HepG2 (cell line): ENCODE results near the gene CRIM1. TPM values are rescaled to one million over a fixed set of nuclear protein-coding genes. Genes with fewer than 3 reads are reported as not detected.
A peak's percentile ranks its signal among the peaks of the same experiment; 100 is the strongest.

ENCODE experiments used
- ARID4A ChIP-seq: sonication (generic); formaldehyde crosslinking; IDR thresholded peaks from 2 replicates; pipeline ENCODE4 v1.5.0; 2020; ENCODE audit warnings: mild to moderate bottlenecking, missing genetic modification reagents, borderline replicate concordance
- CTCF ChIP-seq: sonication (generic); formaldehyde crosslinking; IDR thresholded peaks from 2 replicates; pipeline ENCODE4 v1.5.0; 2020; ENCODE audit warnings: mild to moderate bottlenecking, missing genetic modification reagents, moderate library complexity
- HNF4G ChIP-seq, 2 experiments: sonication (generic) in 1 of 2; formaldehyde crosslinking in 1 of 2; IDR thresholded peaks; 2 replicates each; pipeline versions ENCODE4 v1.4.0 to v1.6.1; 2011 to 2020; ENCODE audit warnings: borderline replicate concordance in 2 of 2, low read depth in 2 of 2, mild to moderate bottlenecking in 2 of 2, low read length in 1 of 2, missing genetic modification reagents in 1 of 2, moderate library complexity in 1 of 2
- HOXD1 ChIP-seq: sonication (generic); formaldehyde crosslinking; IDR thresholded peaks from 2 replicates; pipeline ENCODE4 v1.5.0; 2020; ENCODE audit warnings: missing genetic modification reagents
- IKZF5 ChIP-seq: IDR thresholded peaks from 2 replicates; pipeline ENCODE4 v1.6.1; 2018; ENCODE audit warnings: missing genetic modification reagents, mild to moderate bottlenecking, missing compliant biosample characterization
- KAT7 ChIP-seq: IDR thresholded peaks from 2 replicates; pipeline ENCODE4 v1.6.1; 2018; ENCODE audit warnings: borderline replicate concordance, missing compliant biosample characterization
- NR0B2 ChIP-seq: sonication (generic); formaldehyde crosslinking; IDR thresholded peaks from 2 replicates; pipeline ENCODE4 v1.4.0; 2020; ENCODE audit warnings: mild to moderate bottlenecking, missing genetic modification reagents
- SAP130 ChIP-seq: IDR thresholded peaks from 2 replicates; pipeline ENCODE4 v1.6.1; 2016; ENCODE audit warnings: low read depth
- SOX13 ChIP-seq, 3 experiments: fragments of 450-650 bp in 1 of 3; sonication (generic) in 1 of 3; formaldehyde crosslinking in 1 of 3; IDR thresholded peaks in 2 of 3; conservative IDR thresholded peaks in 1 of 3; 2 replicates each; pipeline versions ENCODE4 v1.5.0 to v1.6.1; 2016 to 2020; ENCODE audit warnings: antibody characterized with exemption in 1 of 3, mild to moderate bottlenecking in 1 of 3, missing compliant biosample characterization in 1 of 3, missing genetic modification reagents in 1 of 3, moderate library complexity in 1 of 3
- TAF1 ChIP-seq: sonication (generic); formaldehyde crosslinking; IDR thresholded peaks from 2 replicates; pipeline ENCODE4 v1.4.0; 2020; ENCODE audit warnings: missing genetic modification reagents
- TFE3 ChIP-seq: IDR thresholded peaks from 2 replicates; pipeline ENCODE4 v1.6.1; 2016
- ZBTB26 ChIP-seq: IDR thresholded peaks from 2 replicates; pipeline ENCODE4 v1.6.1; 2016; ENCODE audit warnings: missing compliant biosample characterization, missing genetic modification reagents, borderline replicate concordance
- ZFP37 ChIP-seq: sonication (generic); formaldehyde crosslinking; IDR thresholded peaks from 2 replicates; pipeline ENCODE4 v1.4.0; 2020; ENCODE audit warnings: missing genetic modification reagents, borderline replicate concordance
- ZNF138 ChIP-seq: sonication (generic); formaldehyde crosslinking; IDR thresholded peaks from 2 replicates; pipeline ENCODE4 v1.5.0; 2020; ENCODE audit warnings: mild to moderate bottlenecking, low read depth, missing genetic modification reagents
- ZNF329 ChIP-seq: sonication (generic); formaldehyde crosslinking; IDR thresholded peaks from 2 replicates; pipeline ENCODE4 v1.9.0; 2021; ENCODE audit warnings: low read depth, mild to moderate bottlenecking, missing genetic modification reagents
- polyA plus RNA-seq, 8 experiments: library from polyadenylated mRNA; depleted of rRNA in 3 of 8; stranded (reverse) in 7 of 8; unstranded in 1 of 8; fragments of >200 nt; fragmentation: Illumina TruSeq in 4 of 8; extraction: Trizol in 4 of 8; gene quantifications; 2 replicates each; pipeline versions ENCODE4 v1.2.1 to v1.2.3, GENCODE V29; 2011 to 2016; ENCODE audit warnings: low read depth in 4 of 8, missing spikeins in 1 of 8, mixed read lengths in 1 of 8; ENCODE audit not compliant: insufficient read depth in 1 of 8
- total RNA-seq, 5 experiments: library from RNA; depleted of rRNA; stranded (reverse); fragments of >200 nt; fragmentation: Illumina TruSeq; extraction: Trizol; gene quantifications; 2 replicates each; pipeline ENCODE4 v1.2.3, GENCODE V29; 2016; ENCODE audit warnings: low read depth in 1 of 5

The CRIM1 gene
- total and polyA plus RNA-seq, 2 of the 13 experiments (the other 11 are each of a cell fraction or from before 2014, with no cell fraction given), result 39.1 to 69.9 TPM

- TF ChIP-seq ARID4A (CRISPR knock-in tag) (peak; percentile 57; the same call in 1 of the 2 replicates), KAT7 (CRISPR knock-in tag) (no peak), NR0B2 (CRISPR knock-in tag) (0 out of 2 replicates have a peak, but pooled peaks have one; percentile 16), ZFP37 (CRISPR knock-in tag) (no peak), ZNF329 (CRISPR knock-in tag) (no peak; the same call in 1 of the 2 replicates), SOX13 (IDR thresholded peaks at IDR 0.05) (0 out of 2 replicates have a peak, but pooled peaks have one; percentile 39), SOX13 (CRISPR knock-in tag; conservative IDR thresholded peaks at IDR 0.05 in 1 of 2, IDR thresholded peaks at IDR 0.05 in 1 of 2) (no peak; a peak in 2 of 4 replicates), CTCF (peak; percentile 69; the same call in 1 of the 2 replicates), ZNF138 (CRISPR knock-in tag) (peak; percentile 61; the same call in 1 of the 2 replicates), HNF4G (IDR thresholded peaks at IDR 0.05; ENCODE audit: borderline replicate concordance, low read depth, low read length) (peak; percentile 24; the same call in 1 of the 2 replicates), HNF4G (CRISPR knock-in tag; IDR thresholded peaks at IDR 0.05; ENCODE audit: borderline replicate concordance, low read depth) (no peak), SAP130 (CRISPR knock-in tag) (peak; percentile 85), ZBTB26 (CRISPR knock-in tag) (peak; percentile 45; the same call in 1 of the 2 replicates), IKZF5 (CRISPR knock-in tag) (peak; percentile 29; the same call in 1 of the 2 replicates), TAF1 (CRISPR knock-in tag) (peak; percentile 45; the same call in 1 of the 2 replicates), TFE3 (CRISPR knock-in tag) (no peak), HOXD1 (CRISPR knock-in tag) (peak; percentile 75; the same call in 1 of the 2 replicates)
Measured at GRCh38 chr2:36356990-36357846, 1.6 kb downstream of the CRIM1 start (continued).
